Stimulated activated CD8-positive, alpha-beta memory T cell treated with anti-CD3 and anti-CD28 coated beads, Interleukin-4, amount 100 ng/mL, for 24 hours (primary cell): ENCODE data around the gene CDKN3.
"Not testable (repeated sequence)": the region's sequence is repeated elsewhere in the genome, so short reads cannot be mapped to it uniquely, and the experiment has no call there.

Experiments used
- DNase-seq: peaks from one replicate; pipeline ENCODE4 v3.0.0-alpha.2; 2020; ENCODE audit warnings: low read depth

The CDKN3 gene

GRCh38 chr14:54456820-54457608 lies 60.2 kb downstream of the CDKN3 start:
- not testable (repeated sequence) for DNase-seq

- DNase-seq: no peak
Measured at GRCh38 chr14:54457609-54457996, 60.8 kb downstream of the CDKN3 start.

GRCh38 chr14:54458536-54458935 lies 61.7 kb downstream of the CDKN3 start:
- DNase-seq: not testable (repeated sequence)

GRCh38 chr14:54459106-54459505 lies 62.3 kb downstream of the CDKN3 start:
- no peak for DNase-seq

- DNase-seq: no peak
Measured at GRCh38 chr14:54462048-54462447, 65.2 kb downstream of the CDKN3 start.

- no peak for DNase-seq
Measured at GRCh38 chr14:54465654-54466053, 68.8 kb downstream of the CDKN3 start.

GRCh38 chr14:54467280-54467679 lies 70.5 kb downstream of the CDKN3 start:
- no peak for DNase-seq
